GM10248 (cell line): ENCODE results near the gene RFT1.

Experiments
- CTCF ChIA-PET: fragments of 300-600 bp; sonication (Branson Sonifier 250); formaldehyde crosslinking; extraction: SDS; loops from one replicate; lab custom pipeline; 2021; ENCODE audit warnings: antibody characterized with exemption; lab: Yijun Ruan, JAX
- POLR2A ChIA-PET: fragments of 350-650 bp; sonication (Branson Sonifier 250); formaldehyde crosslinking; extraction: SDS; loops from one replicate; lab custom pipeline; 2020; ENCODE audit warnings: antibody characterized with exemption; lab: Yijun Ruan, JAX
- DNase-seq: peaks from one replicate; pipeline ENCODE4 v3.0.0; 2012; ENCODE audit errors: extremely low spot score
- CTCF ChIP-seq: IDR thresholded peaks from 2 replicates; pipeline ENCODE4 v1.5.1; 2012; ENCODE audit warnings: mild to moderate bottlenecking, low read depth; ENCODE audit errors: extremely low read depth, missing control alignments, control extremely low read depth

RFT1 gene

GRCh38 chr3:53132347-53132746 lies 2.1 kb upstream of the RFT1 start:
- DNase-seq = no peak
- CTCF ChIA-PET = interaction anchor here (1.3 to 14.9 kb wide), 8 partner anchors 10 to 67 kb away, joined by 3 to 236 read pairs (median 28); partner anchors contain the start of gene PRKCD
- no peak for TF ChIP-seq CTCF
- POLR2A ChIA-PET = no interaction called here

- POLR2A ChIA-PET = no interaction called here
- CTCF ChIA-PET = interaction anchor here (0.7 to 14.9 kb wide), 5 partner anchors 9 to 63 kb away, joined by 3 to 236 read pairs (median 114); no protein-coding TSS in a partner anchor
Observed at GRCh38 chr3:53131096-53131495, 861 bp upstream of the RFT1 start.

GRCh38 chr3:53129344-53129743 lies 891 bp downstream of the RFT1 start:
- ChIA-PET POLR2A (no interaction called here), CTCF (interaction anchor here (0.8 to 14.9 kb wide), 4 partner anchors 9 to 66 kb away, joined by 3 to 140 read pairs (median 74); no protein-coding TSS in a partner anchor)
- DNase-seq = no peak
- TF ChIP-seq CTCF = no peak

More at GRCh38 chr3:53131096-53131495, 861 bp upstream of the RFT1 start:
- DNase-seq = no peak
- no peak for TF ChIP-seq CTCF

GRCh38 chr3:53126601-53127000 lies 3.6 kb downstream of the RFT1 start:
- POLR2A ChIA-PET = no interaction called here

GRCh38 chr3:53123953-53124352 lies 6.3 kb downstream of the RFT1 start:
- TF ChIP-seq CTCF = no peak
- no peak for DNase-seq
- POLR2A ChIA-PET = no interaction called here
- CTCF ChIA-PET = interaction anchor here (1.0 to 18.1 kb wide), 4 partner anchors 8 to 73 kb away, joined by 3 to 253 read pairs (median 74); no protein-coding TSS in a partner anchor

More at GRCh38 chr3:53126601-53127000, 3.6 kb downstream of the RFT1 start:
- TF ChIP-seq CTCF = no peak
- no peak for DNase-seq
- CTCF ChIA-PET = interaction anchor here (1.1 to 14.9 kb wide), 4 partner anchors 10 to 71 kb away, joined by 3 to 140 read pairs (median 74); no protein-coding TSS in a partner anchor

- CTCF ChIA-PET = interaction anchor here (1.3 to 18.1 kb wide), 5 partner anchors 7 to 73 kb away, joined by 3 to 253 read pairs (median 8); no protein-coding TSS in a partner anchor
- POLR2A ChIA-PET = no interaction called here
- no peak for DNase-seq
- no peak for TF ChIP-seq CTCF
Observed at GRCh38 chr3:53123510-53123909, 6.7 kb downstream of the RFT1 start.

- no peak for TF ChIP-seq CTCF
- DNase-seq = no peak
- POLR2A ChIA-PET = no interaction called here
- CTCF ChIA-PET = interaction anchor here (1.2 to 18.1 kb wide), 7 partner anchors 7 to 74 kb away, joined by 3 to 253 read pairs (median 7); no protein-coding TSS in a partner anchor
Observed at GRCh38 chr3:53122933-53123305, 7.3 kb downstream of the RFT1 start.
